Cortex of kidney (tissue), 1 donor: Measurements from ENCODE around the gene STRIP1.

ENCODE experiments used
- DNase-seq: peaks from one replicate; lab custom pipeline; 2025; lab: John Stamatoyannopoulos, UW

STRIP1 gene

GRCh38 chr1:110094931-110095654, 60.7 kb downstream of the STRIP1 start:
- DNase-seq: no peak

GRCh38 chr1:110097507-110098221, 63.2 kb downstream of the STRIP1 start:
- DNase-seq: no peak

GRCh38 chr1:110098222-110099026, 64.0 kb downstream of the STRIP1 start:
- no peak for DNase-seq

- DNase-seq: no peak
Measured at GRCh38 chr1:110100335-110100734, 65.9 kb downstream of the STRIP1 start.

GRCh38 chr1:110102081-110102480, 67.7 kb downstream of the STRIP1 start:
- no peak for DNase-seq
